ENCODE data around the gene ONECUT2.

- TF ChIP-seq CTCF (IDR thresholded peaks at IDR 0.05; ENCODE audit: insufficient read depth, low read length, poor library complexity, severe bottlenecking) (no peak), EZH2phosphoT487 (conservative IDR thresholded peaks at IDR 0.05; ENCODE audit: low read length) (no peak)
These were observed 80.9 kb downstream of the ONECUT2 start for GRCh38 chr18:57516056-57516455.

All from SU-DHL-6 (cell line).